Tibial nerve (tissue), 4 donors: ENCODE data around the gene CDKL5. TPM values are rescaled to one million over a fixed set of nuclear protein-coding genes. Genes with fewer than 3 reads are reported as not detected.
A peak's percentile ranks its signal among the peaks of the same experiment; 100 is the strongest.

Source experiments
- DNase-seq, 2 donors: peaks; one replicate each; pipeline ENCODE4 v3.0.0-alpha.2; 2019; ENCODE audit warnings: low spot score in 2 of 2
- H3K27ac ChIP-seq, 4 donors: fragments of 200-600 bp; sonication (generic) in 3 of 4; one replicate each; pipeline ENCODE4 v1.5.1; 2017 to 2019; ENCODE audit warnings: mild to moderate bottlenecking in 1 of 4
- H3K27me3 ChIP-seq, 2 donors: fragments of 200-600 bp; sonication (generic) in 1 of 2; one replicate each; pipeline versions ENCODE4 v1.5.1 to v1.6.0; 2017 to 2019
- H3K36me3 ChIP-seq, 3 donors: fragments of 200-600 bp; sonication (generic); one replicate each; pipeline ENCODE4 v1.5.1; 2018 to 2019
- H3K4me1 ChIP-seq, 4 donors: fragments of 200-600 bp; sonication (generic) in 3 of 4; one replicate each; pipeline ENCODE4 v1.5.1; 2017 to 2019
- H3K4me3 ChIP-seq, 4 donors: fragments of 200-600 bp; sonication (generic) in 3 of 4; one replicate each; pipeline ENCODE4 v1.5.1; 2017 to 2019; ENCODE audit warnings: mild to moderate bottlenecking in 1 of 4, moderate library complexity in 1 of 4
- H3K9me3 ChIP-seq, 4 donors: fragments of 200-600 bp; sonication (generic) in 3 of 4; one replicate each; pipeline ENCODE4 v1.5.1; 2017 to 2019
- EP300 ChIP-seq, 2 donors: sonication (generic); formaldehyde crosslinking; IDR thresholded peaks; one replicate each; pipeline ENCODE4 v1.6.1; 2017; ENCODE audit warnings: antibody characterized with exemption in 2 of 2, mild to moderate bottlenecking in 1 of 2
- POLR2A ChIP-seq, 2 donors: fragments of 450-650 bp; IDR thresholded peaks; one replicate each; pipeline ENCODE4 v1.6.1; 2017; ENCODE audit warnings: antibody characterized with exemption in 2 of 2, mild to moderate bottlenecking in 2 of 2, moderate library complexity in 2 of 2
- WGBS, 2 donors: methylation state at CpG; one replicate each; pipeline ENCODE4 v1.1.5; 2018; 5-methylcytosine and 5-hydroxymethylcytosine counted together
- total RNA-seq, 4 donors: library from RNA; depleted of rRNA; stranded (reverse); fragments of >200 nt; gene quantifications; one replicate each; pipeline ENCODE4 v1.1.0, GENCODE V29; 2016
- TF ChIP-seq, protein P1 (sequence below), 5 experiments: fragments of 200-600 bp in 3 of 5; fragments of 450-650 bp in 2 of 5; sonication (generic) in 3 of 5; IDR thresholded peaks; one replicate each; pipeline ENCODE4 v1.5.1; 2016 to 2019; ENCODE audit warnings: antibody characterized with exemption in 5 of 5, mild to moderate bottlenecking in 3 of 5, moderate library complexity in 2 of 5

CDKL5 gene
- 1 to 10 TPM; 6.1 to 7.5 (median 6.3) TPM for total RNA-seq

DNA sequence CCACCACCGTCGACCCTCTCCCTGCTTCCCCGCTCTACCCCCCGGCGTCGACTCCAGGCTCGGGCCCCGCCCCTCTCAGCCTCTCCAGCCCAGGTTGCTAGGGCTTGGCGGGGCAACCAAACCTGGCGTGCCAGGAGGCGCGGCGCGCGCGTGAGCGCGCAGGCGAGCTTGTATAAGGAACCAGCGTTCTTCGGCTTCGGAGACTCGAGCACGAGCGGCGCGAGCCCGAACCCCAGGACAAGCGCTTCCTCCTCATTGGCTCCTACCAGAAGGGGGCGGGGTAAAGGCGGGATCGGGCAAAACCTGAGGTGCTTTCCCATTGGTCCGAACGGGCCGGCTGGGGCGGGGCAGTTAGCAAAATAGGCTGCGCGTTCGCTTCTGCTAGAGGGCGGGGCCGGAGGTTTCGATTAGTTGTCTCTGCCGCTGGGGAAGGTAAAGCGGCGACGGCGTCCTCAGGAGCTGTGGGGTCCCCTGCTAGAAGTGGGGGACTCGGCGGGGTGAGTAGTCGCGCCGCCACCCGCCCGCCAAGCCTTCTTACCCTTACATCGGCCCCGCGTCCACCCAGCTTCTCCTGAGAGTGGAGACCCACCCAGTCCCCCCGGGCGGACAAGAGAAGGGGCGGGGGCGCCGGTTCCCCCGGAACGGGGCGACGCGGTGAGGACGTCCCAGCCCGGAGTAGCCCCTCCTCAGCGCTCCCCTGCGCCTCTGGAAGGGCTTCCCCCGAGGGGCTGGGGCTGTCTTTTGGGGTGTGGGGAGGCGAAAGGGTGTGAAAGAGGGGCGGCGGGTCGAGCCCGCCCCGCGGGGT is at the start of gene CDKL5:
TSS of gene CDKL5 (plus strand) at position 410 of the 805 bp plus-strand sequence. CDS start 81,489 bp downstream, outside the sequence.
- Histone ChIP-seq H3K27ac (peak within 1 kb of the TSS; percentile 38 to 90 (median 82)), H3K27me3 (peaks cover 0 to 12% of the 10 kb centered on the region in 2 donors), H3K36me3 (no peaks in the 10 kb centered on the region), H3K4me1 (peaks cover 0 to 8% (median 0%) of the 10 kb centered on the region in 4 donors), H3K9me3 (no peaks in the 10 kb centered on the region), H3K4me3 (peak within 1 kb of the TSS; percentile 62 to 89 (median 66))
- peak; percentile 95 for DNase-seq
- TF ChIP-seq, protein P1, sequence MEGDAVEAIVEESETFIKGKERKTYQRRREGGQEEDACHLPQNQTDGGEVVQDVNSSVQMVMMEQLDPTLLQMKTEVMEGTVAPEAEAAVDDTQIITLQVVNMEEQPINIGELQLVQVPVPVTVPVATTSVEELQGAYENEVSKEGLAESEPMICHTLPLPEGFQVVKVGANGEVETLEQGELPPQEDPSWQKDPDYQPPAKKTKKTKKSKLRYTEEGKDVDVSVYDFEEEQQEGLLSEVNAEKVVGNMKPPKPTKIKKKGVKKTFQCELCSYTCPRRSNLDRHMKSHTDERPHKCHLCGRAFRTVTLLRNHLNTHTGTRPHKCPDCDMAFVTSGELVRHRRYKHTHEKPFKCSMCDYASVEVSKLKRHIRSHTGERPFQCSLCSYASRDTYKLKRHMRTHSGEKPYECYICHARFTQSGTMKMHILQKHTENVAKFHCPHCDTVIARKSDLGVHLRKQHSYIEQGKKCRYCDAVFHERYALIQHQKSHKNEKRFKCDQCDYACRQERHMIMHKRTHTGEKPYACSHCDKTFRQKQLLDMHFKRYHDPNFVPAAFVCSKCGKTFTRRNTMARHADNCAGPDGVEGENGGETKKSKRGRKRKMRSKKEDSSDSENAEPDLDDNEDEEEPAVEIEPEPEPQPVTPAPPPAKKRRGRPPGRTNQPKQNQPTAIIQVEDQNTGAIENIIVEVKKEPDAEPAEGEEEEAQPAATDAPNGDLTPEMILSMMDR (IDR thresholded peaks at IDR 0.05) = no peak
- TF ChIP-seq EP300 (IDR thresholded peaks at IDR 0.05) = peak in 1 of 2 donors; percentile 80
- peak in 1 of 2 donors; percentile 83 for TF ChIP-seq POLR2A (IDR thresholded peaks at IDR 0.05)
- 31% methylated on average over 65 of the region's 79 CpGs; no CpG with 5 or more reads in 1 of the 2 donors for WGBS, 2 donors

DNA sequence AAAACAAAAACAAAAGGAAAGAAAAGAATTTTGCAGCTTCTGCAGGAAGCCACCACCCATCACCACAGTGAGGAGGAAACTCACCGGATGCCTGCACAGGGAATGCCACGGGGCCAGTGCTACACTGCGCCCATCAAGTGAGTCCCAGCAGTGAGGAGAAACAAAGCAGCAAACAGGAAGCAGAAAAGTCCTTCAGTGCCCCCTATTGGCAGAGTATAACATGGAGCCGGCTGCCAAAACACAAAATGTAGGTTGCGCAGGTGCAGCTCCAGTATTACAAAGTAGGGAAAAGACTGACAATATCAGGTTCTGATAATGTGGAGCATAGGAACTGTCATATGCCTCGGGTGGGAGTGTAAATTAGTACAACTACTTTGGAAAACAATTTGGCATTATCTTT is 47.6 kb upstream of the CDKL5 start:
- Histone ChIP-seq H3K36me3 (no peaks in the 10 kb centered on the region), H3K4me1 (no peaks in the 10 kb centered on the region), H3K9me3 (no peaks in the 10 kb centered on the region), H3K27ac (no peak overlapping the region), H3K4me3 (no peak overlapping the region), H3K27me3 (no peaks in the 10 kb centered on the region)
- WGBS, 2 donors = 20 to 42% methylated on average over 6 of the region's 6 CpGs
- no peak for TF ChIP-seq EP300 (IDR thresholded peaks at IDR 0.05)
- TF ChIP-seq, protein P1 (IDR thresholded peaks at IDR 0.05) = peak in 2 of 5 experiments; percentile 15 to 29
- peak in 1 of 2 donors; percentile 4 for DNase-seq

DNA sequence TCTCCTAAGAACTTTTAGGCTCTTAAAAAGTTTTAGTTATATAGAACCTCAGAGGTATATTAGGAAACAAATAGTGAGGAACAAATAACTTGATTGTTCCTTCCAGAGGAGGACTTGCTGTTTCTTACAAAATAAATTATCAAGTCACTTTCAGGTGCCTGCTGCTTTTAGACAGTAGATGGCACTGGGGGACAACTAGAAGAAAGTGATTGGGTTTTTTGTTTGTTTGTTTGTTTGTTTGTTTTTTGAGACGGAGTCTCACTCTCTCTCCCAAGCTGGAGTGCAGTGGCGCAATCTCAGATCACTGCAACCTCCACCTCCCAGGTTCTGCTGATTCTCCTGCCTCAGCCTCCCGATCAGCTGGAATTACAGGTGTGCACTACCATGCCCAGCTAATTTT is 35.4 kb upstream of the CDKL5 start:
- 67 to 73% methylated on average over 3 of the region's 3 CpGs for WGBS, 2 donors

DNA sequence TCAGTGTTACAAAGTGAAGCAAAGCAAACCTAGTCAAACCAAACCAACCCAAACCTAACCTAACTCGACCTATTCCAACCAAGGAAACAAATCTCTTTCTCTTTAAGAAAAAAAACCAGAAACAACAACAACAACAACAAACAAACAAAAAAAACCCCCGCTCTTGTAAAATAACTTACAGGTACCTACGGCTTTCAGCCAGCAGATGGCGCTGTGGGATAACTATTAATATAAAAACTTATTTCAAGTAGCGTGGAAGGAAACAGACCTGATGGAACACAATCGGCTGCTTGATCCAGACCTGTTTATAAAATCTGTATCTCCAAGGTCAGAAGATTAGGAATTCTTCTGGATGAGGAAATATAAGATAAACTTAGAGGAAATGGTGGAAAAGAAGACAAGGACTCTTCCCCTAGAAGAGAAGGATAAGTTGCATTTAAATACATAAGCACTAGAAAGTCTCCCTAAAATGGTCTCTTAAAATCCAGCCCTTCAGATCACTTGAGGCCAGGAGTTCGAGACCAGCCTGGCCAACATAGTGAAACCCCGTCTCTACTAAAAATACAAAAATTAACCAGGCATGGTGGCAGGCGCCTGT is 34.4 kb upstream of the CDKL5 start:
- H3K27ac ChIP-seq = no peak overlapping the region
- no peaks in the 10 kb centered on the region for H3K36me3 ChIP-seq
- TF ChIP-seq, protein P1 (IDR thresholded peaks at IDR 0.05) = peak; percentile 46 to 77 (median 68)
- no peak for TF ChIP-seq POLR2A (IDR thresholded peaks at IDR 0.05)
- no peaks in the 10 kb centered on the region for H3K4me1 ChIP-seq
- no peak overlapping the region for H3K4me3 ChIP-seq
- peak; percentile 59 to 87 for DNase-seq
- H3K9me3 ChIP-seq = no peaks in the 10 kb centered on the region
- no peaks in the 10 kb centered on the region for H3K27me3 ChIP-seq
- 23 to 34% methylated on average over 9 of the region's 9 CpGs for WGBS, 2 donors

More for the DNA sequence above, 35.4 kb upstream of the CDKL5 start:
- Histone ChIP-seq H3K27ac (no peak overlapping the region), H3K9me3 (no peaks in the 10 kb centered on the region), H3K36me3 (no peaks in the 10 kb centered on the region), H3K27me3 (no peaks in the 10 kb centered on the region), H3K4me1 (no peaks in the 10 kb centered on the region), H3K4me3 (no peak overlapping the region)
- no peak for DNase-seq
- TF ChIP-seq, protein P1 (IDR thresholded peaks at IDR 0.05) = no peak
- TF ChIP-seq POLR2A (IDR thresholded peaks at IDR 0.05) (no peak), EP300 (IDR thresholded peaks at IDR 0.05) (no peak)

DNA sequence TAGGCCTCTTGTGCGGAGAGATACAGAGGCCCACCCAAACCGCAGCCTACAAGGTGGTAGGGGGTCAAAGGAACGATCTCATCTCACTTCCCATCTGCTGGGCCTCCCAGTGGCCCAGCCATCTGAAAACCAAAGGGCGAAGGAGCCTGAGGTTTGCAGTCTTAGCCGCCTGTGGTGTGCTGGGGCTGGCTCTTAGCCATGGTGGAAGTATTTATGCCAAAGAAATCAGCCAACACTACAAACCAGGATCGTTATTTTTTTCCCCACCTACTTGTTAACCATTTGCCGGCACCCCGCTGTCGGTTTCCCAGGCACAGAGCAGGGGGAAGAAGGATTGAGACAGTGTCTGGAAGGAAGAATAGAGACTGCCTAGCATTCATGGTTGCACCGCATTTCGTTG is 30.9 kb upstream of the CDKL5 start:
- WGBS, 2 donors = 38 to 63% methylated on average over 10 to 11 of the region's 11 CpGs
- H3K36me3 ChIP-seq = no peaks in the 10 kb centered on the region

More for the DNA sequence above, 30.9 kb upstream of the CDKL5 start:
- Histone ChIP-seq H3K27me3 (no peaks in the 10 kb centered on the region), H3K4me1 (no peaks in the 10 kb centered on the region), H3K9me3 (no peaks in the 10 kb centered on the region), H3K27ac (no peak overlapping the region), H3K4me3 (no peak overlapping the region)
- TF ChIP-seq EP300 (IDR thresholded peaks at IDR 0.05) = no peak
- TF ChIP-seq, protein P1 (IDR thresholded peaks at IDR 0.05) = no peak
- no peak for TF ChIP-seq POLR2A (IDR thresholded peaks at IDR 0.05)
- no peak for DNase-seq
